Muscle of leg (tissue), 11 donors: ENCODE results near the gene EXOSC2. TPM values are rescaled to one million over a fixed set of nuclear protein-coding genes. Genes with fewer than 3 reads are reported as not detected.

Source experiments
- DNase-seq: peaks from one replicate; pipeline ENCODE4 v3.0.0; 2013
- H3K27ac ChIP-seq: one replicate; pipeline ENCODE4 v1.5.1; 2013; ENCODE audit warnings: mild to moderate bottlenecking, low read length, control low read depth
- H3K27me3 ChIP-seq: one replicate; pipeline ENCODE4 v1.6.1; 2013; ENCODE audit warnings: low read length; ENCODE audit not compliant: control insufficient read depth, insufficient read depth
- H3K36me3 ChIP-seq: one replicate; pipeline ENCODE4 v1.6.1; 2013; ENCODE audit warnings: low read length; ENCODE audit not compliant: control insufficient read depth, insufficient read depth
- H3K4me1 ChIP-seq: one replicate; pipeline ENCODE4 v1.6.1; 2013; ENCODE audit warnings: low read length; ENCODE audit not compliant: control insufficient read depth, insufficient read depth
- H3K4me3 ChIP-seq: one replicate; pipeline ENCODE4 v1.5.1; 2013; ENCODE audit warnings: low read length, control low read depth
- H3K9me3 ChIP-seq: replicated peaks from 2 replicates; pipeline ENCODE4 v1.6.1; 2013; ENCODE audit warnings: low read depth, low read length; ENCODE audit not compliant: control insufficient read depth
- WGBS: methylation state at CpG from one replicate; pipeline ENCODE4 v1.1.5; 2013; ENCODE audit warnings: missing lambda C conversion rate; ENCODE audit not compliant: insufficient coverage; 5-methylcytosine and 5-hydroxymethylcytosine counted together
- polyA plus RNA-seq, 8 donors: library from polyadenylated mRNA; unstranded; fragments of 120-200 nt; gene quantifications; one replicate each; pipeline versions ENCODE4 v1.2.1 to v1.2.3, GENCODE V29; 2013; ENCODE audit warnings: inconsistent platforms in 1 of 8, low replicate concordance in 1 of 8; ENCODE audit not compliant: insufficient read length in 8 of 8, insufficient read depth in 1 of 8
- total RNA-seq: library from RNA; stranded (reverse); fragments of 120-200 nt; gene quantifications from one replicate; pipeline ENCODE4 v1.2.4, GENCODE V29; 2013

The EXOSC2 gene
- total and polyA plus RNA-seq, 9 donors, result 22.9 to 30.3 (median 25.6) TPM

- WGBS, result 0% methylated on average over 2 of the region's 8 CpGs
- peak overlapping the region; percentile 55 for H3K27ac ChIP-seq
Observed at GRCh38 chr9:130694205-130694604, 625 bp downstream of the EXOSC2 start.

GRCh38 chr9:130696139-130696650 is 2.6 kb downstream of the EXOSC2 start:
- 89% methylated on average over 3 of the region's 4 CpGs for WGBS
- Histone ChIP-seq H3K4me3 (no peak overlapping the region), H3K9me3 (no peaks in the 10 kb centered on the region), H3K27me3 (no peaks in the 10 kb centered on the region), H3K27ac (no peak overlapping the region), H3K4me1 (peaks cover 19% of the 10 kb centered on the region), H3K36me3 (peaks cover 55% of the 10 kb centered on the region)
- DNase-seq, result no peak

More at GRCh38 chr9:130694205-130694604, 625 bp downstream of the EXOSC2 start:
- no peak for DNase-seq
- Histone ChIP-seq H3K4me1 (peaks cover 19% of the 10 kb centered on the region), H3K4me3 (peak overlapping the region; percentile 96), H3K36me3 (peaks cover 39% of the 10 kb centered on the region), H3K27me3 (no peaks in the 10 kb centered on the region), H3K9me3 (no peaks in the 10 kb centered on the region)

GRCh38 chr9:130696996-130697395 is 3.4 kb downstream of the EXOSC2 start:
- Histone ChIP-seq H3K36me3 (peaks cover 63% of the 10 kb centered on the region), H3K4me3 (no peak overlapping the region), H3K27ac (no peak overlapping the region), H3K4me1 (peaks cover 18% of the 10 kb centered on the region), H3K27me3 (no peaks in the 10 kb centered on the region), H3K9me3 (no peaks in the 10 kb centered on the region)
- no peak for DNase-seq
- WGBS, result 88% methylated on average over 8 of the region's 8 CpGs

GRCh38 chr9:130698514-130698913 is 4.9 kb downstream of the EXOSC2 start:
- no peak for DNase-seq
- 97% methylated on average over 3 of the region's 3 CpGs for WGBS
- Histone ChIP-seq H3K36me3 (peaks cover 76% of the 10 kb centered on the region), H3K27me3 (no peaks in the 10 kb centered on the region), H3K27ac (no peak overlapping the region), H3K4me1 (peaks cover 13% of the 10 kb centered on the region), H3K9me3 (no peaks in the 10 kb centered on the region), H3K4me3 (no peak overlapping the region)

GRCh38 chr9:130699047-130699446 is 5.5 kb downstream of the EXOSC2 start:
- Histone ChIP-seq H3K4me3 (no peak overlapping the region), H3K4me1 (peaks cover 12% of the 10 kb centered on the region), H3K27me3 (no peaks in the 10 kb centered on the region), H3K36me3 (peaks cover 81% of the 10 kb centered on the region), H3K9me3 (no peaks in the 10 kb centered on the region), H3K27ac (no peak overlapping the region)
- WGBS, result 76% methylated on average over 2 of the region's 2 CpGs
- DNase-seq, result no peak

GRCh38 chr9:130701059-130702022 is 7.8 kb downstream of the EXOSC2 start:
- H3K36me3 ChIP-seq, result peaks cover 70% of the 10 kb centered on the region
- no peak overlapping the region for H3K4me3 ChIP-seq
- H3K9me3 ChIP-seq, result no peaks in the 10 kb centered on the region
- no peak overlapping the region for H3K27ac ChIP-seq
- H3K4me1 ChIP-seq, result no peaks in the 10 kb centered on the region
- DNase-seq, result peak; percentile 83
- 60% methylated on average over 4 of the region's 13 CpGs for WGBS
- H3K27me3 ChIP-seq, result no peaks in the 10 kb centered on the region

GRCh38 chr9:130703501-130703900 is 9.9 kb downstream of the EXOSC2 start:
- H3K36me3 ChIP-seq, result peaks cover 50% of the 10 kb centered on the region
- DNase-seq, result no peak
- no peak overlapping the region for H3K27ac ChIP-seq
- no peaks in the 10 kb centered on the region for H3K27me3 ChIP-seq
- WGBS, result 66% methylated on average over 2 of the region's 7 CpGs
- no peaks in the 10 kb centered on the region for H3K9me3 ChIP-seq
- no peaks in the 10 kb centered on the region for H3K4me1 ChIP-seq
- no peak overlapping the region for H3K4me3 ChIP-seq

- no CpG with 5 or more reads among the region's 9 CpGs for WGBS
Observed at GRCh38 chr9:130707225-130707976, 13.8 kb downstream of the EXOSC2 start.

GRCh38 chr9:130710822-130711352 is 17.3 kb downstream of the EXOSC2 start:
- Histone ChIP-seq H3K27ac (no peak overlapping the region), H3K4me1 (peaks cover 6% of the 10 kb centered on the region), H3K9me3 (no peaks in the 10 kb centered on the region), H3K4me3 (no peak overlapping the region), H3K36me3 (no peaks in the 10 kb centered on the region), H3K27me3 (no peaks in the 10 kb centered on the region)
- no peak for DNase-seq
- 83% methylated on average over 3 of the region's 8 CpGs for WGBS

More at GRCh38 chr9:130707225-130707976, 13.8 kb downstream of the EXOSC2 start:
- Histone ChIP-seq H3K36me3 (peaks cover 18% of the 10 kb centered on the region), H3K27ac (no peak overlapping the region), H3K4me1 (no peaks in the 10 kb centered on the region), H3K27me3 (no peaks in the 10 kb centered on the region), H3K4me3 (no peak overlapping the region), H3K9me3 (no peaks in the 10 kb centered on the region)
- peak; percentile 80 for DNase-seq

- 93% methylated on average over 7 of the region's 8 CpGs for WGBS
Observed at GRCh38 chr9:130711469-130711868, 17.9 kb downstream of the EXOSC2 start.

More at GRCh38 chr9:130711469-130711868, 17.9 kb downstream of the EXOSC2 start:
- no peaks in the 10 kb centered on the region for H3K9me3 ChIP-seq
- no peak for DNase-seq
- H3K36me3 ChIP-seq, result no peaks in the 10 kb centered on the region
- H3K27ac ChIP-seq, result no peak overlapping the region
- H3K4me3 ChIP-seq, result no peak overlapping the region
- no peaks in the 10 kb centered on the region for H3K27me3 ChIP-seq
- H3K4me1 ChIP-seq, result peaks cover 9% of the 10 kb centered on the region
